Activated CD8-positive, alpha-beta T cell treated with anti-CD3 and anti-CD28 coated beads, Interleukin-2, amount 10 ng/mL, durations not matched to agents 7 days and 5 days (primary cell): ENCODE measurements around the gene GPC5. TPM values are rescaled to one million over a fixed set of nuclear protein-coding genes. Genes with fewer than 3 reads are reported as not detected.

Source experiments
- ATAC-seq: fragments of 150-1000 bp; cut with Tn5 transposase; one replicate; pipeline ENCODE4 v1.10.0; 2021; ENCODE audit warnings: moderate library complexity
- CTCF ChIA-PET: fragments of 350-600 bp; sonication (Branson Sonifier 250); formaldehyde crosslinking; loops from one replicate; lab custom pipeline; 2021; ENCODE audit warnings: antibody characterized with exemption; lab: Charles Lee
- POLR2A ChIA-PET: fragments of 350-600 bp; sonication (Branson Sonifier 250); formaldehyde crosslinking; loops from one replicate; lab custom pipeline; 2021; ENCODE audit warnings: antibody characterized with exemption; lab: Charles Lee
- DNase-seq: peaks from one replicate; pipeline ENCODE4 v3.0.0-alpha.2; 2020
- H3K27ac Mint-ChIP-seq: one replicate; pipeline ENCODE4 v1.8.0; 2021; ENCODE audit warnings: mild to moderate bottlenecking, mixed read lengths
- H3K27me3 Mint-ChIP-seq: one replicate; pipeline ENCODE4 v1.8.0; 2021; ENCODE audit warnings: low read depth, mixed read lengths
- H3K36me3 Mint-ChIP-seq: one replicate; pipeline ENCODE4 v1.8.0; 2021; ENCODE audit warnings: low read depth, mixed read lengths
- H3K4me1 Mint-ChIP-seq: one replicate; pipeline ENCODE4 v1.8.0; 2021; ENCODE audit warnings: low read depth, mixed read lengths
- H3K4me3 Mint-ChIP-seq: one replicate; pipeline ENCODE4 v1.8.0; 2021; ENCODE audit warnings: mild to moderate bottlenecking, mixed read lengths
- H3K9me3 Mint-ChIP-seq: one replicate; pipeline ENCODE4 v1.8.0; 2022; ENCODE audit warnings: mixed read lengths; ENCODE audit not compliant: insufficient read depth
- total RNA-seq, 2 experiments: library from RNA; stranded (reverse); gene quantifications; one replicate each; pipeline ENCODE4 v1.2.3, GENCODE V29; 2021

GPC5 gene
- total RNA-seq, 2 experiments from 2014 or later, result not detected

GRCh38 chr13:92029641-92030040 lies 631.2 kb downstream of the GPC5 start:
- POLR2A ChIA-PET, result no interaction called here
- Mint-ChIP-seq H3K4me1 (no peaks in the 10 kb centered on the region), H3K36me3 (no peaks in the 10 kb centered on the region), H3K9me3 (no peaks in the 10 kb centered on the region), H3K27me3 (no peaks in the 10 kb centered on the region), H3K4me3 (no peak overlapping the region), H3K27ac (no peak overlapping the region)
- DNase-seq (no peak), ATAC-seq (no peak)
- CTCF ChIA-PET, result no interaction called here

DNA sequence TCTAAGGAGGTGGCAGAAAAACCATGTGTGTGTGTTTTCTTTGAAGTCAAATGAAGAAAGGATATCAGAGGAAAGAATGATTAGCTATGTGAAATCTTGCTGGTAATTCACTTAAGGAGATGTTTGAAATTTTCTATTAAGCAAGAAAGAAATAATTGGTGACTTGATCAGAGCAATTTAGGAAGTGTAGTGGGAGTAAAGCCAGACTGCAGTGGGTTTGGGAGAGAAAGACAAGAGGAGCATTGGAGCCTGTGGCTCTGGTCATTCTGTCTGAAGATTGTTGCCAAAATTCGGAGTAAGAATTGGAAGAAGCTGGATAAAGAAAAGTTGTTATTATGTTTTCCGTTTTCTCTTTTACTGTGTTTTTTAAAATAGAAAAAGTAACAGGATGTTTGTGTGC lies 640.5 kb downstream of the GPC5 start:
- ChIA-PET POLR2A (no interaction called here), CTCF (no interaction called here)

GRCh38 chr13:92042522-92042921 lies 644.1 kb downstream of the GPC5 start:
- ChIA-PET CTCF (no interaction called here), POLR2A (no interaction called here)
- H3K27me3 Mint-ChIP-seq, result no peaks in the 10 kb centered on the region

More for the DNA sequence above, 640.5 kb downstream of the GPC5 start:
- Mint-ChIP-seq H3K36me3 (no peaks in the 10 kb centered on the region), H3K9me3 (no peaks in the 10 kb centered on the region), H3K4me1 (no peaks in the 10 kb centered on the region), H3K27ac (no peak overlapping the region), H3K27me3 (no peaks in the 10 kb centered on the region), H3K4me3 (no peak overlapping the region)
- DNase-seq (no peak), ATAC-seq (no peak)

DNA sequence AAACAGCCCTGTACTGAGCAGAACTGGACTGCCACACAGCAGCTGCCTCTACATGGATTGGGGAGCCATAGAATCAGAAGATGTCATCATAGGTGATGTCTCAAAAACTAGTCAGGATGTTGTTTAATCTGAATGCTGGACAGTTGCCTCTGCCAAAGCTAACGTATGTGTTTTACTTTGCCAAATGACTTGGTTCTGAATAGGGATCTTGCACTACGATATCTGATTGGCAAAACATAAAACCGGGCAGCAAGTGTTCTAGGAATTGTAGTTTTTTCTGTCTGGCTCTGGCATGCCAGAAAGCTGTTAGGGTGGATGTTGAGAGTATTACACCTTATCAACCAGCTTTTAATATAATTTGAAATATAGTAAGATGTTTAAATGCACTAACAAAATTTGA lies 645.9 kb downstream of the GPC5 start:
- POLR2A ChIA-PET, result no interaction called here
- no peak for DNase-seq
- H3K9me3 Mint-ChIP-seq, result peaks cover 10% of the 10 kb centered on the region
- H3K27ac Mint-ChIP-seq, result no peak overlapping the region
- H3K27me3 Mint-ChIP-seq, result no peaks in the 10 kb centered on the region
- CTCF ChIA-PET, result no interaction called here
- no peaks in the 10 kb centered on the region for H3K36me3 Mint-ChIP-seq
- H3K4me3 Mint-ChIP-seq, result no peak overlapping the region
- ATAC-seq, result no peak
- no peaks in the 10 kb centered on the region for H3K4me1 Mint-ChIP-seq

More at GRCh38 chr13:92042522-92042921, 644.1 kb downstream of the GPC5 start:
- ATAC-seq, result no peak
- no peak overlapping the region for H3K4me3 Mint-ChIP-seq
- no peak overlapping the region for H3K27ac Mint-ChIP-seq
- no peaks in the 10 kb centered on the region for H3K36me3 Mint-ChIP-seq
- no peak for DNase-seq
- H3K4me1 Mint-ChIP-seq, result no peaks in the 10 kb centered on the region
- no peaks in the 10 kb centered on the region for H3K9me3 Mint-ChIP-seq

- peaks cover under 1% of the 10 kb centered on the region for H3K9me3 Mint-ChIP-seq
- H3K27me3 Mint-ChIP-seq, result no peaks in the 10 kb centered on the region
- ChIA-PET CTCF (no interaction called here), POLR2A (no interaction called here)
- no peak for ATAC-seq
- no peaks in the 10 kb centered on the region for H3K4me1 Mint-ChIP-seq
- H3K4me3 Mint-ChIP-seq, result no peak overlapping the region
- DNase-seq, result no peak
- H3K27ac Mint-ChIP-seq, result no peak overlapping the region
- H3K36me3 Mint-ChIP-seq, result no peaks in the 10 kb centered on the region
Measured at GRCh38 chr13:92054389-92054788, 656.0 kb downstream of the GPC5 start.

- H3K27ac Mint-ChIP-seq, result no peak overlapping the region
- ChIA-PET POLR2A (no interaction called here), CTCF (no interaction called here)
- H3K27me3 Mint-ChIP-seq, result no peaks in the 10 kb centered on the region
- H3K36me3 Mint-ChIP-seq, result no peaks in the 10 kb centered on the region
- DNase-seq (no peak), ATAC-seq (no peak)
- no peaks in the 10 kb centered on the region for H3K4me1 Mint-ChIP-seq
- no peaks in the 10 kb centered on the region for H3K9me3 Mint-ChIP-seq
- no peak overlapping the region for H3K4me3 Mint-ChIP-seq
Measured at GRCh38 chr13:92074658-92075057, 676.2 kb downstream of the GPC5 start.

GRCh38 chr13:92097337-92097903 lies 699.0 kb downstream of the GPC5 start:
- Mint-ChIP-seq H3K4me3 (no peak overlapping the region), H3K4me1 (no peaks in the 10 kb centered on the region), H3K27me3 (no peaks in the 10 kb centered on the region), H3K9me3 (no peaks in the 10 kb centered on the region), H3K36me3 (no peaks in the 10 kb centered on the region), H3K27ac (no peak overlapping the region)
- ATAC-seq (no peak), DNase-seq (no peak)
- ChIA-PET POLR2A (no interaction called here), CTCF (no interaction called here)

DNA sequence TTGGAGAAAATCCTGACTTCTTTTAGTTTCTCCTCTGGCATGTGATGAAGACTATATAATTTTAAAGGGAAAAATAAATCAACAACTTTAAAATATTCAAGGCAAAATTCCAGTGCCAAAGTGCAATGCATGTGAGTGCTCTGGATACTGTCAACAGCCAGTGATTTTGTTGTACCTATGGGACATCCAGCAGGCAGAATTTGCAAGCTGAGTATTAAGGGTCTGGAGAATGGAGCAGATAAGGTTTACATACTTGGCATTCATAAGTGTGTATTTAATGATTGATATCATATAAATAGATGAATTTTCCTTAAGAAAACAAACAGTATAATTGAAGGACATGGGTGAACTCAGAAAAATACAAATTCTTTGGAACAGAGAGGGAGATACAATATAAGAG lies 703.4 kb downstream of the GPC5 start:
- ChIA-PET POLR2A (no interaction called here), CTCF (no interaction called here)
- H3K4me1 Mint-ChIP-seq, result no peaks in the 10 kb centered on the region
- H3K36me3 Mint-ChIP-seq, result no peaks in the 10 kb centered on the region
- ATAC-seq (no peak), DNase-seq (no peak)
- no peak overlapping the region for H3K4me3 Mint-ChIP-seq
- H3K27me3 Mint-ChIP-seq, result no peaks in the 10 kb centered on the region
- H3K27ac Mint-ChIP-seq, result no peak overlapping the region
- H3K9me3 Mint-ChIP-seq, result peaks cover 3% of the 10 kb centered on the region

GRCh38 chr13:92103689-92104153 lies 705.3 kb downstream of the GPC5 start:
- no peak for ATAC-seq
- ChIA-PET POLR2A (no interaction called here), CTCF (no interaction called here)
- Mint-ChIP-seq H3K27ac (no peak overlapping the region), H3K27me3 (no peaks in the 10 kb centered on the region), H3K9me3 (peaks cover 3% of the 10 kb centered on the region), H3K4me1 (no peaks in the 10 kb centered on the region), H3K4me3 (no peak overlapping the region), H3K36me3 (no peaks in the 10 kb centered on the region)
- no peak for DNase-seq

- ChIA-PET POLR2A (no interaction called here), CTCF (no interaction called here)
- ATAC-seq (no peak), DNase-seq (no peak)
- no peak overlapping the region for H3K27ac Mint-ChIP-seq
- H3K4me1 Mint-ChIP-seq, result no peaks in the 10 kb centered on the region
- H3K4me3 Mint-ChIP-seq, result no peak overlapping the region
- H3K27me3 Mint-ChIP-seq, result no peaks in the 10 kb centered on the region
- no peaks in the 10 kb centered on the region for H3K36me3 Mint-ChIP-seq
- H3K9me3 Mint-ChIP-seq, result no peaks in the 10 kb centered on the region
Measured at GRCh38 chr13:92122186-92122853, 723.9 kb downstream of the GPC5 start.

GRCh38 chr13:92126399-92126798 lies 728.0 kb downstream of the GPC5 start:
- ATAC-seq (no peak), DNase-seq (no peak)
- Mint-ChIP-seq H3K4me3 (no peak overlapping the region), H3K27ac (no peak overlapping the region), H3K36me3 (no peaks in the 10 kb centered on the region), H3K4me1 (no peaks in the 10 kb centered on the region), H3K9me3 (no peaks in the 10 kb centered on the region), H3K27me3 (no peaks in the 10 kb centered on the region)
- CTCF ChIA-PET, result no interaction called here
- POLR2A ChIA-PET, result no interaction called here

DNA sequence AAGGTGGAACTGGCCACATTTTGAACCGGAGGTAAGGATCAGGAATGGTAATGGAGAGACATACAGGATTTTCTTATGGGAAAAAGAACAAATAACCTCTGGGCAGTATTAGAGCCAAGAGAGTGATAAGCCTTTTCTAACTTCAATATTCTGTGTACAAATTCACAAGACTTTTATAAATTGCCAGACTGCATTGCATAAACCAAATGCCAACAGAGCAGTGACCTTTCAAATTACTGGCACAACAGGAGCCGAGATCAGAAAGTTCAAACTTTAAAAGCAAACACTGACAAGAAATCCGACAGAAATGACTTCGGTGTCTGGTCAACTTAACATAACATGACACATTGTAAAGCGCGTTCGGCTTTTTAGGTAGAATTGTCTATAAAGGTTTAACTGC lies 737.1 kb downstream of the GPC5 start:
- ATAC-seq, result no peak
- CTCF ChIA-PET, result interaction anchor here (0.7 kb wide), 1 partner anchor 825 kb away, joined by 4 read pairs; no protein-coding TSS in a partner anchor

More for the DNA sequence above, 737.1 kb downstream of the GPC5 start:
- POLR2A ChIA-PET, result no interaction called here
- no peak for DNase-seq
- Mint-ChIP-seq H3K36me3 (no peaks in the 10 kb centered on the region), H3K9me3 (peaks cover 6% of the 10 kb centered on the region), H3K27me3 (no peaks in the 10 kb centered on the region), H3K27ac (no peak overlapping the region), H3K4me1 (no peaks in the 10 kb centered on the region), H3K4me3 (no peak overlapping the region)
